ENCODE measurements around the gene RGL3. TPM values are rescaled to one million over a fixed set of nuclear protein-coding genes. Genes with fewer than 3 reads are reported as not detected.

The RGL3 gene
- total RNA-seq, 1 experiment from 2014 or later, result 65.9 TPM

GRCh38 chr19:11370744-11371143 lies 48.4 kb downstream of the RGL3 start:
- TF ChIP-seq, protein P1, sequence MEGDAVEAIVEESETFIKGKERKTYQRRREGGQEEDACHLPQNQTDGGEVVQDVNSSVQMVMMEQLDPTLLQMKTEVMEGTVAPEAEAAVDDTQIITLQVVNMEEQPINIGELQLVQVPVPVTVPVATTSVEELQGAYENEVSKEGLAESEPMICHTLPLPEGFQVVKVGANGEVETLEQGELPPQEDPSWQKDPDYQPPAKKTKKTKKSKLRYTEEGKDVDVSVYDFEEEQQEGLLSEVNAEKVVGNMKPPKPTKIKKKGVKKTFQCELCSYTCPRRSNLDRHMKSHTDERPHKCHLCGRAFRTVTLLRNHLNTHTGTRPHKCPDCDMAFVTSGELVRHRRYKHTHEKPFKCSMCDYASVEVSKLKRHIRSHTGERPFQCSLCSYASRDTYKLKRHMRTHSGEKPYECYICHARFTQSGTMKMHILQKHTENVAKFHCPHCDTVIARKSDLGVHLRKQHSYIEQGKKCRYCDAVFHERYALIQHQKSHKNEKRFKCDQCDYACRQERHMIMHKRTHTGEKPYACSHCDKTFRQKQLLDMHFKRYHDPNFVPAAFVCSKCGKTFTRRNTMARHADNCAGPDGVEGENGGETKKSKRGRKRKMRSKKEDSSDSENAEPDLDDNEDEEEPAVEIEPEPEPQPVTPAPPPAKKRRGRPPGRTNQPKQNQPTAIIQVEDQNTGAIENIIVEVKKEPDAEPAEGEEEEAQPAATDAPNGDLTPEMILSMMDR (conservative IDR thresholded peaks at IDR 0.05), result no peak
- H2AK5ac ChIP-seq (ENCODE audit: insufficient read length, low read length), result no peak overlapping the region

More at GRCh38 chr19:11370744-11371143, 48.4 kb downstream of the RGL3 start:
- no peaks in the 10 kb centered on the region for H3K79me2 ChIP-seq (ENCODE audit: insufficient read depth, low read length)
- no peaks in the 10 kb centered on the region for H3K23me2 ChIP-seq (ENCODE audit: insufficient read length, low read depth, low read length, poor library complexity, severe bottlenecking)
- H3K27ac ChIP-seq (ENCODE audit: insufficient read length, low read depth, low read length), result no peak overlapping the region
- H4K20me1 ChIP-seq (ENCODE audit: control insufficient read depth, insufficient read depth, insufficient read length), result no peaks in the 10 kb centered on the region
- no peak overlapping the region for H3T11ph ChIP-seq (ENCODE audit: low read length)
- H4K5ac ChIP-seq (ENCODE audit: insufficient read length, low read depth, low read length), result no peak overlapping the region
- no peak overlapping the region for H3K4me2 ChIP-seq (ENCODE audit: insufficient read depth, insufficient read length, low read length)
- H3K9me3 ChIP-seq (ENCODE audit: control insufficient read depth, low read depth, low read length), result no peaks in the 10 kb centered on the region
- H3K18ac ChIP-seq (ENCODE audit: insufficient read length, low read depth, low read length), result no peak overlapping the region
- H2BK5ac ChIP-seq (ENCODE audit: insufficient read length, low read length), result no peak overlapping the region
- no peak overlapping the region for H2BK20ac ChIP-seq (ENCODE audit: low read depth, low read length, poor library complexity, severe bottlenecking)
- no peak overlapping the region for H3K56ac ChIP-seq (ENCODE audit: insufficient read length, low read depth, low read length)
- no CpG with 5 or more reads among the region's 2 CpGs for WGBS (ENCODE audit: extremely low coverage, insufficient read length, low lambda C conversion rate)
- DNase-seq, result no peak
- Mint-ChIP-seq H3K9me3 (no peaks in the 10 kb centered on the region), H3K27me3 (ENCODE audit: low read depth) (no peaks in the 10 kb centered on the region), H3K27ac (no peak overlapping the region), H3K4me3 (no peak overlapping the region; a peak in 1 of 5 replicates), H3K4me1 (peaks cover 0 to 9% of the 10 kb centered on the region in 2 experiments; a peak in 3 of 4 replicates), H3K36me3 (ENCODE audit: insufficient read depth in 1 of 3, low read depth in 3 of 3) (peaks cover 0 to 21% (median 9%) of the 10 kb centered on the region in 3 experiments; a peak in 6 of 7 replicates)
- no peak overlapping the region for H4K8ac ChIP-seq (replicated peaks; ENCODE audit: insufficient read length, low read depth, low read length)
- no peak overlapping the region for H2BK15ac ChIP-seq (ENCODE audit: low read depth, low read length)
- H3K9ac ChIP-seq (ENCODE audit: extremely low read depth, insufficient read length, low read length), result no peak overlapping the region
- no peaks in the 10 kb centered on the region for H3K79me1 ChIP-seq (ENCODE audit: insufficient read depth, low read depth, low read length, poor library complexity, severe bottlenecking)
- H4K91ac ChIP-seq (ENCODE audit: insufficient read length, low read depth, low read length), result no peak overlapping the region
- H2BK120ac ChIP-seq (ENCODE audit: low read depth, low read length, poor library complexity, severe bottlenecking), result no peak overlapping the region
- H3K23ac ChIP-seq (ENCODE audit: insufficient read length, low read depth, low read length), result no peak overlapping the region
- no peak overlapping the region for H2BK12ac ChIP-seq (ENCODE audit: insufficient read length, low read depth, low read length)
- H2AFZ ChIP-seq (ENCODE audit: low read length), result no peak overlapping the region
- no peaks in the 10 kb centered on the region for H3K27me3 ChIP-seq (ENCODE audit: insufficient read depth, low read length)
- H3K14ac ChIP-seq (ENCODE audit: insufficient read depth, low read length), result no peak overlapping the region
- H3K4ac ChIP-seq (ENCODE audit: low read depth, low read length), result no peak overlapping the region
- H3K4me1 ChIP-seq (ENCODE audit: insufficient read depth, low read length), result no peaks in the 10 kb centered on the region

All from H9 (cell line).